ENCODE measurements around the gene TMEM163.

GRCh38 chr2:134712299-134712698 lies 6.5 kb downstream of the TMEM163 start:
- no peak for TF ChIP-seq POLR2A (IDR thresholded peaks at IDR 0.05)
- TF ChIP-seq CTCF (IDR thresholded peaks at IDR 0.05) = no peak

Data from body of pancreas (tissue), 4 donors.